Suprapubic skin (tissue), 4 donors: ENCODE data around the gene DCUN1D3. TPM values are rescaled to one million over a fixed set of nuclear protein-coding genes. Genes with fewer than 3 reads are reported as not detected.

ENCODE experiments used
- DNase-seq, 2 donors: peaks; one replicate each; pipeline ENCODE4 v3.0.0-alpha.2; 2019; ENCODE audit warnings: low spot score in 2 of 2
- H3K27ac ChIP-seq: fragments of 200-600 bp; sonication (generic); one replicate; pipeline ENCODE4 v1.5.1; 2019
- H3K27me3 ChIP-seq: fragments of 200-600 bp; sonication (generic); one replicate; pipeline ENCODE4 v1.5.1; 2019
- H3K36me3 ChIP-seq: fragments of 200-600 bp; sonication (generic); one replicate; pipeline ENCODE4 v1.5.1; 2019
- H3K4me1 ChIP-seq: fragments of 200-600 bp; sonication (generic); one replicate; pipeline ENCODE4 v1.5.1; 2019
- H3K4me3 ChIP-seq: fragments of 200-600 bp; sonication (generic); one replicate; pipeline ENCODE4 v1.5.1; 2019; ENCODE audit warnings: mild to moderate bottlenecking
- H3K9me3 ChIP-seq: fragments of 200-600 bp; sonication (generic); one replicate; pipeline ENCODE4 v1.5.1; 2019
- EP300 ChIP-seq: sonication (generic); formaldehyde crosslinking; IDR thresholded peaks from one replicate; pipeline ENCODE4 v1.6.1; 2017; ENCODE audit warnings: antibody characterized with exemption
- POLR2A ChIP-seq, 2 donors: fragments of 450-650 bp; IDR thresholded peaks; one replicate each; pipeline ENCODE4 v1.6.1; 2017; ENCODE audit warnings: antibody characterized with exemption in 2 of 2, mild to moderate bottlenecking in 2 of 2, moderate library complexity in 2 of 2
- POLR2AphosphoS5 ChIP-seq, 3 donors: sonication (generic); formaldehyde crosslinking; IDR thresholded peaks; one replicate each; pipeline ENCODE4 v1.6.1; 2017; ENCODE audit warnings: antibody characterized with exemption in 3 of 3
- WGBS: methylation state at CpG from one replicate; pipeline ENCODE4 v1.1.5; 2018; 5-methylcytosine and 5-hydroxymethylcytosine counted together
- total RNA-seq, 4 donors: library from RNA; depleted of rRNA; stranded (reverse); fragments of >200 nt; gene quantifications; one replicate each; pipeline ENCODE4 v1.1.0, GENCODE V29; 2016
- TF ChIP-seq, protein P1 (sequence below), 2 donors: fragments of 200-600 bp in 1 of 2; fragments of 450-650 bp in 1 of 2; sonication (generic) in 1 of 2; IDR thresholded peaks; one replicate each; pipeline ENCODE4 v1.5.1; 2016 to 2019; ENCODE audit warnings: antibody characterized with exemption in 2 of 2, mild to moderate bottlenecking in 1 of 2, moderate library complexity in 1 of 2

DCUN1D3 gene
- total RNA-seq, 4 donors from 2014 or later, result 16.6 to 31.8 (median 21.1) TPM

DNA sequence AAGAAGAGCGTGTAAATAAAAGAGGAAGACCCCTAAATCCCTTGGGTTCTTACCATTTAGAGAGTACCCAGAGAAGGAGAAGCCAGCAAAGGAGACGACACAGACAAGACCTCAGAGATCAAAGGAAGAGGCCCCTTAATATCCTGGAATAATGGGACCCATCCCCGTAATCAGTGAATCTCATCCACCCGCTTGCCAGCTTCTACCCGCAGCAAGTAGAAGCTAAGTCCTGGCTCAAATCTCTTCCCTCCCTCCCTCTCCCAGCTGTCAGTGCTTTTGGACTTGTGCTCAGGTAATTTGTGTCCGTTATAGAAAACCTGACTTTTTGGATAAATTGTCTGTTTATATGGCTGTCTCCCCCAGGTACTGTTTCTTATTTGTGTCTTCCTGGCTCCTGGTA, 2.3 kb upstream of the DCUN1D3 start:
- Histone ChIP-seq H3K36me3 (no peaks in the 10 kb centered on the region), H3K27me3 (no peaks in the 10 kb centered on the region), H3K27ac (peak overlapping the region; percentile 97), H3K9me3 (no peaks in the 10 kb centered on the region), H3K4me1 (peaks cover 85% of the 10 kb centered on the region), H3K4me3 (peak overlapping the region; percentile 61)
- TF ChIP-seq POLR2AphosphoS5 (IDR thresholded peaks at IDR 0.05) (no peak), EP300 (no peak), POLR2A (IDR thresholded peaks at IDR 0.05) (no peak)
- TF ChIP-seq, protein P1, sequence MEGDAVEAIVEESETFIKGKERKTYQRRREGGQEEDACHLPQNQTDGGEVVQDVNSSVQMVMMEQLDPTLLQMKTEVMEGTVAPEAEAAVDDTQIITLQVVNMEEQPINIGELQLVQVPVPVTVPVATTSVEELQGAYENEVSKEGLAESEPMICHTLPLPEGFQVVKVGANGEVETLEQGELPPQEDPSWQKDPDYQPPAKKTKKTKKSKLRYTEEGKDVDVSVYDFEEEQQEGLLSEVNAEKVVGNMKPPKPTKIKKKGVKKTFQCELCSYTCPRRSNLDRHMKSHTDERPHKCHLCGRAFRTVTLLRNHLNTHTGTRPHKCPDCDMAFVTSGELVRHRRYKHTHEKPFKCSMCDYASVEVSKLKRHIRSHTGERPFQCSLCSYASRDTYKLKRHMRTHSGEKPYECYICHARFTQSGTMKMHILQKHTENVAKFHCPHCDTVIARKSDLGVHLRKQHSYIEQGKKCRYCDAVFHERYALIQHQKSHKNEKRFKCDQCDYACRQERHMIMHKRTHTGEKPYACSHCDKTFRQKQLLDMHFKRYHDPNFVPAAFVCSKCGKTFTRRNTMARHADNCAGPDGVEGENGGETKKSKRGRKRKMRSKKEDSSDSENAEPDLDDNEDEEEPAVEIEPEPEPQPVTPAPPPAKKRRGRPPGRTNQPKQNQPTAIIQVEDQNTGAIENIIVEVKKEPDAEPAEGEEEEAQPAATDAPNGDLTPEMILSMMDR (IDR thresholded peaks at IDR 0.05), result no peak
- no peak for DNase-seq
- 65% methylated on average over 6 of the region's 6 CpGs for WGBS

DNA sequence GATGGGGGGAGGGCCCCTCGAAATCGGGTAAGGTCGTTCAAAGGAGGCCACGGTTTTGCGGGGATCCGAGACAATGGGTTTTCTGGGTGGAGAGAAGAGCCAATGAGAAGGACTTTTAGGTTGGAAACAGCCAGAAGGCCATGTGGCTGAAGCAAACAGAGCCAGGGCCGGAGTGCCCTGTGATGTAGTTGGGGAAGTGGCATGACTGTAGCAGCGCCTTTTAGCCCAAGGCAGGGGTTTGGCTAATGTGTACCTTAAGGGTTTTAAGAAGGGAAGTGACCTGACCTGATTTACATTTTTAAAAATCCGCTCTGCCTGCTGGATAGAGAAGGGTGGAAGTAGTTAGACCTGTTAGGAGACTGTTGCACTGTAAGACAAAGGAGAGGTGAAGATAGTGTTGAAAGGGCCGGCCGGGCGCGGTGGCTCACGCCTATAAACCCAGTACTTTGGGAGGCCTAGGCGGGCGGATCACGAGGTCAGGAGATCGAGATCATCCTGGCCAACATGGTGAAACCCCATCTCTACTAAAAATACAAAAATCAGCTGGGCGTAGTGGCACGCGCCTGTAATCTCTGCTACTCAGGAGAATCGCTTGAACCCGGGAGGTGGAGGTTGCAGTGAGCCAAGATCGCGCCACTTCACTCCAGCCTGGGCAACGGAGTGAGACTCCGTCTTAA, 1.4 kb upstream of the DCUN1D3 start:
- peak; percentile 81 to 84 for DNase-seq
- 22% methylated on average over 27 of the region's 27 CpGs for WGBS

GRCh38 chr16:20901068-20901435, 894 bp upstream of the DCUN1D3 start:
- H3K27ac ChIP-seq, result peak overlapping the region; percentile 97
- H3K36me3 ChIP-seq, result peaks cover 6% of the 10 kb centered on the region
- H3K4me3 ChIP-seq, result peak overlapping the region; percentile 61
- WGBS, result 3% methylated on average over 12 of the region's 20 CpGs
- DNase-seq, result no peak
- no peaks in the 10 kb centered on the region for H3K9me3 ChIP-seq
- no peaks in the 10 kb centered on the region for H3K27me3 ChIP-seq
- H3K4me1 ChIP-seq, result peaks cover 72% of the 10 kb centered on the region
- TF ChIP-seq POLR2A (IDR thresholded peaks at IDR 0.05), result no peak
- no peak for TF ChIP-seq EP300
- TF ChIP-seq POLR2AphosphoS5 (IDR thresholded peaks at IDR 0.05), result no peak
- TF ChIP-seq, protein P1 (IDR thresholded peaks at IDR 0.05), result no peak

More for the DNA sequence above, 1.4 kb upstream of the DCUN1D3 start:
- Histone ChIP-seq H3K9me3 (no peaks in the 10 kb centered on the region), H3K27ac (peak overlapping the region; percentile 97), H3K36me3 (peaks cover under 1% of the 10 kb centered on the region), H3K4me1 (peaks cover 78% of the 10 kb centered on the region), H3K4me3 (peak overlapping the region; percentile 61), H3K27me3 (no peaks in the 10 kb centered on the region)
- no peak for TF ChIP-seq EP300
- TF ChIP-seq POLR2A (IDR thresholded peaks at IDR 0.05), result no peak
- TF ChIP-seq POLR2AphosphoS5 (IDR thresholded peaks at IDR 0.05), result no peak
- TF ChIP-seq, protein P1 (IDR thresholded peaks at IDR 0.05), result no peak

GRCh38 chr16:20899477-20900298, 470 bp downstream of the DCUN1D3 start:
- H3K4me1 ChIP-seq, result peaks cover 59% of the 10 kb centered on the region
- H3K27ac ChIP-seq, result peak overlapping the region; percentile 97
- peaks cover 13% of the 10 kb centered on the region for H3K36me3 ChIP-seq
- H3K9me3 ChIP-seq, result no peaks in the 10 kb centered on the region
- H3K27me3 ChIP-seq, result no peaks in the 10 kb centered on the region
- peak overlapping the region; percentile 61 for H3K4me3 ChIP-seq
- TF ChIP-seq POLR2A (IDR thresholded peaks at IDR 0.05), result no peak
- TF ChIP-seq, protein P1 (IDR thresholded peaks at IDR 0.05), result no peak
- no peak for TF ChIP-seq POLR2AphosphoS5 (IDR thresholded peaks at IDR 0.05)
- no peak for TF ChIP-seq EP300
- peak; percentile 80 for DNase-seq
- WGBS, result under 1% methylated on average over 23 of the region's 23 CpGs

- no peaks in the 10 kb centered on the region for H3K27me3 ChIP-seq
- H3K4me3 ChIP-seq, result peak overlapping the region; percentile 61
- H3K4me1 ChIP-seq, result peaks cover 52% of the 10 kb centered on the region
- WGBS, result 9% methylated on average over 5 of the region's 5 CpGs
- H3K27ac ChIP-seq, result peak overlapping the region; percentile 97
- H3K36me3 ChIP-seq, result peaks cover 16% of the 10 kb centered on the region
- no peak for DNase-seq
- TF ChIP-seq, protein P1 (IDR thresholded peaks at IDR 0.05), result no peak
- TF ChIP-seq EP300, result no peak
- no peak for TF ChIP-seq POLR2AphosphoS5 (IDR thresholded peaks at IDR 0.05)
- TF ChIP-seq POLR2A (IDR thresholded peaks at IDR 0.05), result no peak
- H3K9me3 ChIP-seq, result no peaks in the 10 kb centered on the region
Measured at GRCh38 chr16:20899071-20899470, 1.1 kb downstream of the DCUN1D3 start.
